Head of caudate nucleus (tissue), 42 donors: Measurements from ENCODE around the gene PKN1.

ENCODE experiments used
- DNase-seq, 42 donors: peaks; one replicate each; pipeline versions ENCODE4 v3.0.0 to v3.0.0-alpha.2; 2020 to 2021; ENCODE audit warnings: mixed read lengths in 7 of 42
- intact Hi-C: fragments of 100-400 bp; cut with DNase I; formaldehyde crosslinking; loops from one replicate; pipeline ENCODE4 v1.15.0; 2022

PKN1 gene

GRCh38 chr19:14517840-14518505, 84.9 kb downstream of the PKN1 start, which contains the start of gene DNAJB1:
TSS of gene DNAJB1 (minus strand) at chr19:14518397. CDS start at chr19:14518349, 48 bp downstream.
- intact Hi-C loops = no loop called here
- peak; percentile 49 to 92 (median 85) for DNase-seq

GRCh38 chr19:14519245-14519859, 86.2 kb downstream of the PKN1 start:
- DNase-seq = no peak
- intact Hi-C loops = no loop called here

DNA sequence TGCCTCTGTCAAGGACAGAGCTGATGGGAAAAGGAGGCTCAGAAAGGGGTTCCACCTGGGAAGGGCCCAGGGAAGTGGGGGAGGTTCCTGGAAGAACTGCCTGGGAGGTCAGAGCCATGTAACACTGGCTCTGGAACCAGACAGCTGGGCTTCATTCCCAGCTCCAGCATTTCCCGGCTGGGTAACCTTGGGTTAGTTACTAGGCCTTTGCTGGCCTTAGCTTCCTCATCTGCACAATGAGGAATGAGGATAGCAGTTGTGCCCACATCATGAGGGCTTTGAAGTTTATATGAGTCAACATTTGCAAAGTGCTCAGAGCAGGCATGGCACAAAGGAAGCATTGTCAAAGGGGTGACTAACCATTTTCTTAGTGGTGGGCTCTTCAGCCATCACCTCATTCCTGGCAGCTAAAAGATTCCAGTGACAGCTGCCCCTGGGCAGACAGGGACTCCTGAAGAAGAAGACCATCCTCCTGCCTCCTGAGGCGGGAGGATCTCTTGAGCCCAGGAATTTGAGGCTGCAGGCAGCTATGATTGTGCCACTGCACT, 86.8 kb downstream of the PKN1 start:
- intact Hi-C loops = no loop called here
- peak in 4 of 42 donors; percentile 37 to 66 (median 51) for DNase-seq

GRCh38 chr19:14520543-14520942, 87.4 kb downstream of the PKN1 start:
- intact Hi-C loops = no loop called here
- no peak for DNase-seq
